GM21526 (cell line): ENCODE data around the gene COL16A1.

Source experiments
- ATAC-seq: cut with Tn5 transposase; IDR thresholded peaks from one replicate; pipeline ENCODE4 v1.9.1; 2021; ENCODE audit warnings: moderate library complexity; ENCODE audit not compliant: unreplicated experiment, low FRiP score

COL16A1 gene

GRCh38 chr1:31733389-31734219 lies 29.8 kb upstream of the COL16A1 start:
- ATAC-seq: no peak

GRCh38 chr1:31732751-31733289 lies 29.0 kb upstream of the COL16A1 start:
- ATAC-seq: no peak

- ATAC-seq: no peak
Measured at GRCh38 chr1:31732343-31732742, 28.5 kb upstream of the COL16A1 start.

- no peak for ATAC-seq
Measured at GRCh38 chr1:31731049-31731565, 27.3 kb upstream of the COL16A1 start.

GRCh38 chr1:31730336-31731048 lies 26.7 kb upstream of the COL16A1 start:
- ATAC-seq: no peak

GRCh38 chr1:31727849-31728248 lies 24.0 kb upstream of the COL16A1 start:
- no peak for ATAC-seq

GRCh38 chr1:31727195-31727594 lies 23.4 kb upstream of the COL16A1 start:
- no peak for ATAC-seq

GRCh38 chr1:31726715-31727114 lies 22.9 kb upstream of the COL16A1 start:
- no peak for ATAC-seq

- ATAC-seq: no peak
Measured at GRCh38 chr1:31725777-31726535, 22.1 kb upstream of the COL16A1 start.

- no peak for ATAC-seq
Measured at GRCh38 chr1:31725134-31725533, 21.3 kb upstream of the COL16A1 start.

GRCh38 chr1:31723828-31724359 lies 20.1 kb upstream of the COL16A1 start:
- ATAC-seq: no peak

GRCh38 chr1:31718327-31718897 lies 14.6 kb upstream of the COL16A1 start:
- ATAC-seq: no peak

GRCh38 chr1:31717341-31717740 lies 13.5 kb upstream of the COL16A1 start:
- no peak for ATAC-seq

- no peak for ATAC-seq
Measured at GRCh38 chr1:31715873-31716220, 12.0 kb upstream of the COL16A1 start.

GRCh38 chr1:31715087-31715872 lies 11.5 kb upstream of the COL16A1 start:
- ATAC-seq: no peak

- ATAC-seq: no peak
Measured at GRCh38 chr1:31714442-31715086, 10.7 kb upstream of the COL16A1 start.

GRCh38 chr1:31712630-31713029 lies 8.8 kb upstream of the COL16A1 start:
- ATAC-seq: no peak

GRCh38 chr1:31712068-31712467 lies 8.3 kb upstream of the COL16A1 start:
- ATAC-seq: no peak

- ATAC-seq: no peak
Measured at GRCh38 chr1:31708324-31708723, 4.5 kb upstream of the COL16A1 start.
